Epithelial cell of esophagus (primary cell): ENCODE data around the gene HK1.

ENCODE experiments used
- DNase-seq: peaks from one replicate; pipeline ENCODE4 v3.0.0; 2010; ENCODE audit warnings: low read depth
- H3K4me3 ChIP-seq: 2 replicates; pipeline ENCODE4 v1.5.1; 2011; ENCODE audit warnings: mild to moderate bottlenecking, low read length, control low read depth
- TF ChIP-seq, protein P1 (sequence below): IDR thresholded peaks from 2 replicates; pipeline ENCODE4 v1.5.1; 2011; ENCODE audit warnings: low read depth, mild to moderate bottlenecking, low read length, control low read depth, inconsistent platforms; ENCODE audit not compliant: insufficient read depth; ENCODE audit errors: missing control alignments

Gene HK1

DNA sequence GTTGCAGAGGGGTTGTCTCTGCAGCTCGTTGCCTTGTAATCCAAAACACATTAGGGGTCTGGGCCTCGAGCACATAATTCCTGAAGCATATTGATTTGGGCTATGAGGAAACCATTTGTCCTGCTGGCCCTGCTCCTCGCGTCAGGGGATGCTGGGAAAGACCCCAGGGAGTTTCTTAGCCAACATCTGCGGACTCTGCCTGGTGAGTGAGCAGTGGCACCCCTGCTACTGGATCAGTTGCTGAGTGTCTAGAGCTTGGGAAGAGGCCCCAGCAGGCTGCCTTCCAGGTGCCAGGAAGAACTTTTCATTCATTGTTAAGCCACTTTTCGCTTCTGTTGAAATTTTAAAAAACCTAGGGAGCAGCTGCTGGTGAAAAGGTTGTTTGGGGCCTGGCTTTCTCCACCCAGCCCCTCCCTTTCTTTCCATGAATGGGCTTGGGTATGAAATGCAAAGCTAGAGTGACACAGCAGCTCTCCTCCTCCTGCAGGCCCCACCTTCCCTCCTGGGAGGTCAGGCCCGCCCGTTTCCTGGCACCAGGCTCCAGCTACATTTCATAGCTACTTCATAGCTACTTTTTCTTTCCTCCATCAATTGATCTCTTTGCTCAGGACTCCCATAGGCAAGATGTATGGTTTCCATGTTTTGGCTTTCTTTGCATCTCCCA lies 111.7 kb downstream of the HK1 start:
- H3K4me3 ChIP-seq, result no peak overlapping the region
- TF ChIP-seq, protein P1, sequence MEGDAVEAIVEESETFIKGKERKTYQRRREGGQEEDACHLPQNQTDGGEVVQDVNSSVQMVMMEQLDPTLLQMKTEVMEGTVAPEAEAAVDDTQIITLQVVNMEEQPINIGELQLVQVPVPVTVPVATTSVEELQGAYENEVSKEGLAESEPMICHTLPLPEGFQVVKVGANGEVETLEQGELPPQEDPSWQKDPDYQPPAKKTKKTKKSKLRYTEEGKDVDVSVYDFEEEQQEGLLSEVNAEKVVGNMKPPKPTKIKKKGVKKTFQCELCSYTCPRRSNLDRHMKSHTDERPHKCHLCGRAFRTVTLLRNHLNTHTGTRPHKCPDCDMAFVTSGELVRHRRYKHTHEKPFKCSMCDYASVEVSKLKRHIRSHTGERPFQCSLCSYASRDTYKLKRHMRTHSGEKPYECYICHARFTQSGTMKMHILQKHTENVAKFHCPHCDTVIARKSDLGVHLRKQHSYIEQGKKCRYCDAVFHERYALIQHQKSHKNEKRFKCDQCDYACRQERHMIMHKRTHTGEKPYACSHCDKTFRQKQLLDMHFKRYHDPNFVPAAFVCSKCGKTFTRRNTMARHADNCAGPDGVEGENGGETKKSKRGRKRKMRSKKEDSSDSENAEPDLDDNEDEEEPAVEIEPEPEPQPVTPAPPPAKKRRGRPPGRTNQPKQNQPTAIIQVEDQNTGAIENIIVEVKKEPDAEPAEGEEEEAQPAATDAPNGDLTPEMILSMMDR, result no peak
- DNase-seq, result peak; percentile 78

DNA sequence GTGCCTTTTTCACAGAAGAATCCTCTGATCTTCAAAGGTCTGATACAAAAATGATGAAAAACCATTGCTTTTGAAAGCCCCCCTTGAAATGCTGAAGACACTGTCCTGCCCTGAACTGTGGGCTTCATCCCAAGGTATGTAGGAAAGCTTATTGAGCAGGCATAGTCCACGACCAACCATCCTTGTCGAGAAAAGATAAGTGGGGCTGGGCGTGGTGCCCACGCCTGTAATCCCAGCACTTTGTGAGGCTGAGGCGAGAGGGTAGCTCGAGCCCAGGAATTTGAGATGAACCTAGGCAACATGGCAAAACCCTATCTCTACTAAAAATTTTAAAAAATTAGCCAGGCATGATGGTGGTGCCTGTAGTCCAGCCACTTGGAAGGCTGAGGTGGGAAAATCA lies 112.9 kb downstream of the HK1 start:
- DNase-seq, result no peak
- no peak overlapping the region for H3K4me3 ChIP-seq
- TF ChIP-seq, protein P1, result no peak

DNA sequence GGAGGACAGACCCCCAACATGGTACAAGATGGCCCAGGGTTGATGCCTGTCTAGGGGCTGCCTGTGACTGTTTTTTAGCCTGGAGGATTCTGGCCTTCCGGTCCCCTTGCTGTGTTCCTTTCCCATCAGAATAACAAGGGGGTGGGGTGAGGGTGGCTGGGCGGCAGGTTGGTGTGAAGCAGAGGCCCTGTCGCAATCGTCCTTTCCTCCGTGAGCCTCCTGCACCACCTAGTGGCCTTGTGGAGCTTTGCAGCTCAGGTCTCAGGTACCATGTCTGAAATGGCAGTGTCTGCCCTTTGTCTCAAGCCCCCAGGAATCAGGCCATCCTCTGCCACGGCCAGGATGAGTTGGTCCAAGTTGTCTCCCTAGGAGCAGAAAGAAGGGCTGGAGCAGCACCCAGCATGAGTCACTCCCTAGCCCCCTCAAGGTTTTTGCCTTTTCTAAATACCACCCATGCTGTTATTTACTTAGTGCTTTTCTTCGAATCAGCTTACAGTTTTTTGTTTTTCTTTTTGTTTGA lies 114.2 kb downstream of the HK1 start:
- no peak overlapping the region for H3K4me3 ChIP-seq
- peak; percentile 88 for DNase-seq
- TF ChIP-seq, protein P1, result peak; percentile 99

- DNase-seq, result no peak
- H3K4me3 ChIP-seq, result no peak overlapping the region
- TF ChIP-seq, protein P1, result no peak
These were observed 115.7 kb downstream of the HK1 start for GRCh38 chr10:69394020-69394419.

DNA sequence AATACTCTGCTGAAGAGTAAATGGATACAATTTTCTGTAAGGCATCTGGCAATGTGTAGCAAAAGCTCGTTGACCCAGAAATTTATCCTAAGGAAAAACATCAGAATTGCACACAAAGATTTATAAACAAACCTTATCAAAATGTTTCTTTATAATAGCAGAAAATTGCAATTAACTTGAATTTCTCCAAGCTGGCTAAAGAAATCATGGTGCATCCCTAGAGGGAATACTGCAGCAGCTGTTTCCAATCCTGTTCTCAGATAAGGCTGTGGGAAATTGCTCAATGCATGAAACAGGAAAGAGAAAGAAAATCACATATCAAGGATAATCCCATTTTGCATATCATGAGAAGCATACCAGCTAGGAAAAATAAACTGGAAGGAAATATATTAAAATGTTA lies 119.7 kb downstream of the HK1 start:
- TF ChIP-seq, protein P1, result no peak

DNA sequence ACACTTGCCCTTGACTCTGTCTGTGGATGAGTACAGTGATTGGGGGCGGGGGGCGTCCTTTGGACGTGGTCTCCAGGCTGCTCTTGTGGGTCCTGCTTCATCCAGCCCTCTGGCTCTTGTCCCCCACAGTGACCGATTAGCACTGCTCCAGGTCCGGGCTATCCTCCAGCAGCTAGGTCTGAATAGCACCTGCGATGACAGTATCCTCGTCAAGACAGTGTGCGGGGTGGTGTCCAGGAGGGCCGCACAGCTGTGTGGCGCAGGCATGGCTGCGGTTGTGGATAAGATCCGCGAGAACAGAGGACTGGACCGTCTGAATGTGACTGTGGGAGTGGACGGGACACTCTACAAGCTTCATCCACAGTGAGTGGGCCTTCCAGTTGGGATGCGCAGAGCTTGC lies 120.2 kb downstream of the HK1 start:
- TF ChIP-seq, protein P1, result no peak
- DNase-seq, result no peak
- H3K4me3 ChIP-seq, result no peak overlapping the region

More for the DNA sequence above, 119.7 kb downstream of the HK1 start:
- H3K4me3 ChIP-seq, result no peak overlapping the region
- no peak for DNase-seq

DNA sequence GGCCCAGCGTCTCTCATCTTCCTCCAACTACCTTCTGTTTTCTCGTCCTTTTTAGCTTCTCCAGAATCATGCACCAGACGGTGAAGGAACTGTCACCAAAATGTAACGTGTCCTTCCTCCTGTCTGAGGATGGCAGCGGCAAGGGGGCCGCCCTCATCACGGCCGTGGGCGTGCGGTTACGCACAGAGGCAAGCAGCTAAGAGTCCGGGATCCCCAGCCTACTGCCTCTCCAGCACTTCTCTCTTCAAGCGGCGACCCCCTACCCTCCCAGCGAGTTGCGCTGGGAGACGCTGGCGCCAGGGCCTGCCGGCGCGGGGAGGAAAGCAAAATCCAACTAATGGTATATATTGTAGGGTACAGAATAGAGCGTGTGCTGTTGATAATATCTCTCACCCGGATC lies 122.6 kb downstream of the HK1 start:
- DNase-seq, result no peak
- TF ChIP-seq, protein P1, result no peak
- no peak overlapping the region for H3K4me3 ChIP-seq
